Measurements from ENCODE around the gene TAF4.

Gene TAF4

GRCh38 chr20:62021793-62022385 is 43.8 kb downstream of the TAF4 start:
- DNase-seq (ENCODE audit: low read depth in 2 of 2) = no peak

DNA sequence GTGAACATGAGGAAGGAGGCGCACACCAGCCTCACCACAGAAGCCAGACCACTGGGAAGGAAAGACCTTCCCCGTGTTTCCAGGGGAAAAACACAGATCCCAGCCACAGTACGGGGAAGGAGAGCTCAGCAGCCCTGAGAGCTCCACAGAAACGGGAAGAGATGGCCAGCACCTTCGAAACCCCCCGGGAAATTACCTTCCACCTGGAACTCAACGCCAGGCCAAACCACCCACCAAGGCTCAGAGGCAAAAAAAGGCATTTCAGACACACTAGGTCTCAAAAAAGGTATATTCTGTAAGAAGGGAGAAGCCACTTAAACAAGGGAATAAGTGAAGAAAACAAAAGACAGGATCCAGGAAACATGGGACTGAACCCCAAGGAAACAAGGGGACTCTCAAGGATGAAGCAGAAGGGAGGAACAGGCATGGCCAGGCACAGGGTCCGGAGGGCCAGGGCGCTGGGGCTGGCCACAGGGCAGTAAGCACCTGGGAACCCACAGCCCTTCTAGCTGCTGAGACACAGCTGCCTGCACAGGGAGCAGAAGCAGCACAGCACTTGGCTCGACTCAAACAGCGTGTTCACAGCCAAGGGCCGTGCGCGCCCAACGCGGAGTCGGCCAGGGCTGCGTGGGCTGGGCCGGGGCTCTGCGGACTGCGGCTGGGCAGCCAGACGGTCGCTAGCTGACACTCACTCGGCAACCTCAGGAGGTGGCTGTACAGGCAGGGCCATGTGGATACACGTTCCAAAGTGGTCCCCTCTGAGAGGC is 44.6 kb downstream of the TAF4 start:
- DNase-seq (ENCODE audit: low read depth in 2 of 2) = no peak

DNA sequence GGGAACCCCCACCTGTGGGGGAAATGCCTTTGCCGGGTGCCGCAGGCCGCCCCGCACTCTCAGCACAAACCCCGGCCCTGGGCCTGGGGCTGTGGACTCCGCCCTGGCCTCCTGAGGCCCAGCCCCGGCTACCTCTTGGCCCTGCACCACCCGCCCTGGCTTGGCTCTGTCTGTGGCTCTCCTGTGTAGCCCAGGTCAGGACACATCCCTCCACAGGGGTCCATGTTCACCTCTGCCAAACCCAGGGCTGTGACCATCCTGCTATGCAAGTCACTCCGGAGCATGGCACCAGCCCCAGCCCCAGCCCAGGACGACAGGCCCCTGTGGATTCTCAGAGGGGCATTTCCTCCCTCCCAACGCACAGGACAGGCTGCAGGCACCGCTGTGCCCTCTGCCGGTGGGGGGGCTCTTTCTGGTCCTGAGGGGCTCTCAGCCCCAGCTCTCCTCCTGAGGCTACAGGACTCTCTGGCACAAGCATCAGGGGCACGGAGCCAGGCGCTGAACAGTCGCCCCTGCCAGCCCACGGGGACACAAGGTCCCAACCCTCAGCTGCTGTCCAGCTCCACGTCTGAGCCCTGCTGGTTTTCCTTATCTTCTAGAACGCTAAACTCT is 45.7 kb downstream of the TAF4 start:
- DNase-seq (ENCODE audit: low read depth in 2 of 2) = no peak

DNA sequence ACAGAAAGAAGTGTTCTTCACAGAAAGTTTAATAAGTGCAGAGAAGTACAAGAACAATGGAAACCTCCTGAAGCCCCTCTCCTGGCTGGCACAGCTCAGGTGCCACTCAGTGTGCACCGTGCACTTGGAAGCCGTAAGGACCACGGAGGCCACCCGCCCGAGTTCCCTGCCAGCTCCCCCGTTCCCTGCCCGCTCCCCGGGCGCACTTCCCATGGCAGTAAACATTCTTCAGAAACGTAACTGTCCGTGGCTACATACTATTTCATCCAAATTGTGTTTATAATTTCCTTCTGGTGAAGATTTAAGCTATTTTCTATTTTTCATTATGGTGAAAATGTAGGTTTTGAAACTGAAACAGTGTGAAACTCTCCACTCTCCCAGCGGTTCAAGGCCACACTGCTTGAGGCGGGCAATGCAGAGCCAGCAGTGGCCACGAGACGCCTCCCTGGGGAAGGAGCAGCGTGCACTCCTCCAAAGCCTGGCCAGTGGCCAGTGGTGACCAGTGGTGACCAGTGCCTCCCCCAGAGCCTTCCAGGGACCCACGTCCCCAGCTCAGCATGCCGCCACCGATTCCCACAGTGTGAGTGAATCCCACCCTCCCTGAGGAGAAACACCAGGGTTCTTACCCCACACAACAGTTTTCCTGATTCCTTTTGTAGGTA is 46.4 kb downstream of the TAF4 start:
- no peak for DNase-seq (ENCODE audit: low read depth in 2 of 2)

DNA sequence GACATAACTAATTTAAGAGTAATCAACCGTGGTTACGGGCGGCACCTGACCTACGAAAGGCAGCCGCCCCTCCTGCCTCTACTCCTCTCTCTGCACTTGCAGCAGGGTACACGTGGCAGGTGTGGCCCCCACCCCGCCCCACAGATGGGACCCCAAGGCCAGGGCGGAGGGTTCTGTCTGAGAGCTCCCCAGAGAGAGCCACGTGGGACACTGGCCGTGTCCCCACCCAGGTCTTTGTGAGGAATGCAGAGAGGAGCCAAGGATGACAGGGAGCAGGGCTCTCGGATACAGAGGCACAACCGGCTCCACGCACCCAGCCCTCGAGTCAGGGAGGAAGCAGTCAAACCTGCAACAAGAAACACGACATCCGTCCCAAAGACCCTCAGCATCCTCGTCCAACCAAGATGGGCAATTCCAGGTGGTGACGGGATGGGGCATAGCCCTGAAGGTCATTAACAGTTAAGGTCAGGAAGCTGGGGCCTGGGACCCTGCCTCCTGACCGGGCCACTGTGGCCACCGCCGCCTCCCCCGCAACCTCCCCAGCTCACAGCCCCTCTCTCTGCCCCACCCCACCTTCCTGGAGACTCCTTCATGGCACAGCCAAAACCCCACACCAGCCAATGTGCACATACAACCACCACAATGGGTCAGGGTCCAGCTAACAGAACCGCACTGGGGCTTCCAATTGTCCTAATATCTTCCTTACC is 47.1 kb downstream of the TAF4 start:
- no peak for DNase-seq (ENCODE audit: low read depth in 2 of 2)

DNA sequence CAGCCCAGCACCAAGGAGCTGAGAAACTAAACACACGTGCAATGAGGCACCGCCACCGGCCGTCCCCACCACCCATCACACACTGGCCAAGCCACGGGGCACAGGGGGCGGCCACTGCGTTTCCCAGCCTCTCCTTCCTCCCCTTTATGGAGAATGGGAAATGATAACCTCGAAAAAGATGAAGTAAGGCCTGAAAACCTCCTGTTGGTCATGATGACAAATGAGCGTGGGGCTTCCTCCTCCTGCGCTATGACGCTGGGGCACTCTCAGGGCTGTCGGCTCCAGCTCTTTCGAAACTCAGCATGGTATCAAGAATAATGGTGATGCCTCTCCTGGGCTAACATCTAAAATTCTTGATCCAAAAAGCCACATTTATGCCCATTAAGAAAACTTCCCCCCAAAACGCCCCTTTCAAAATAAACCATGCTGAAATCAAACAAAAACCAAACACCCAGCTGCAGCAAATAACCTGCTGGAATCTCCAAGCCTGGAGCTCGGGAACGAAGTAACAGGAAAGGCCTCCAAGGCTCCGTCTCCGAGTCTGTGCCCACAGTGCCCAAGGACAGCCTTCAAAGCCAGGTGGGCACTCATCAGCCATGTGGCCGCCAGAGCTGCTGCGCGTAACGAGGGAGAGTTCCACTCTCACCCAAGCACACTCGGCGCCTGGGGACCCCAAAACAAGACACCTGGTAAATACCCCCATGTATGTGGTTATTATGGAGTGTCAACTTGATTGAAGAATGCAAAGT is 50.0 kb downstream of the TAF4 start:
- no peak for DNase-seq (ENCODE audit: low read depth in 2 of 2)

DNA sequence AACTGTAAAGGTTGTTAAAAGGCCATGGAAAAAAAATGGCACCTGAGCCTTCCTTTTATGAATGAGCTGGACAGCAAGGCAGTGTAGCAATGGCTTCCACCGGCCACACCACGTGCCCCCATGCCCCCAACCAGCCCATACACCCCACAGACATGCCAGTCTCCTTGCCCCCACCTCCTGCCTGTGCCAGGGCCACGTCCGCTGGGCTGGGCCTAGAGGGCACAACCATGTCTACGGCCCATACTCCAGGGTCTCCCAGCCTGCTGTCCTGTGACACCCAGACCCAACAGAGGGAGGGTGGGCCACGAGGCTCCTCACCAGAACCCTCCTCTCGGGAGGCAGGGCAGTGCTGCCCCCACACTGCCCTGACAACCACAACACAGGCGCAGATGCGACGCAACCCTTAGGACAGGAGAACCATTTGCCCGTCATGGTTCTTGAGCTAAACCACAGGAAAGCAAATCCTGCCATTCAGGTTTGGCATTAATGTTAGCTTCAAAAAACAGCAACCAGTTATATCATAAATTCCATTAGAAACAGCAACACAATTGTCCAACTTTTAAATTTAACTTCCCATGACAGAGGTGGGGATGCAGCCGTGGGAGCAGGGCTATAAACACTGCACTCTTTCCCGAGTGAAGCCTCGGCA is 50.7 kb downstream of the TAF4 start:
- no peak for DNase-seq (ENCODE audit: low read depth in 2 of 2)

- DNase-seq (ENCODE audit: low read depth in 2 of 2) = no peak
Measured at GRCh38 chr20:62014488-62014775, 51.2 kb downstream of the TAF4 start.

GRCh38 chr20:62012631-62013030 is 53.0 kb downstream of the TAF4 start:
- no peak for DNase-seq (ENCODE audit: low read depth in 2 of 2)

GRCh38 chr20:62011938-62012534 is 53.6 kb downstream of the TAF4 start:
- DNase-seq (ENCODE audit: low read depth in 2 of 2) = no peak

DNA sequence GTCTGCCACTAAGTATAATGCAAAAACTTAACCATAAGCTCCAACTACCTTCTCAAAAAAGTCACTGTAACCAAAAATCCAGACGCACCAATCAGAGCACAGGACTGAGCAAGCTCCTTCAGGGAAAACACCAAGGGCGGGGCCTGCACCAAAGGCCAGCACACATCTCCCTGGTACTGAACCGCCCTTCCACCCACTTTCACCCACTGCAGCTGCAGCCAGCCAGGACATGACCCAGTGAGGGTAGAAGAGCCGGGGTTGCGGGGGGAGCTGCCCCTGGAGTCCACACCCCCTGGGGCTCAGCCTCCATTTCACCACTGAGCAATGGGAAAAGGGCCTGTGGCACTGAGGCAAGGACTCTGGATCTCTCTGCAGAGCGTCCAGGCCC is 54.3 kb downstream of the TAF4 start:
- DNase-seq (ENCODE audit: low read depth in 2 of 2) = no peak

DNA sequence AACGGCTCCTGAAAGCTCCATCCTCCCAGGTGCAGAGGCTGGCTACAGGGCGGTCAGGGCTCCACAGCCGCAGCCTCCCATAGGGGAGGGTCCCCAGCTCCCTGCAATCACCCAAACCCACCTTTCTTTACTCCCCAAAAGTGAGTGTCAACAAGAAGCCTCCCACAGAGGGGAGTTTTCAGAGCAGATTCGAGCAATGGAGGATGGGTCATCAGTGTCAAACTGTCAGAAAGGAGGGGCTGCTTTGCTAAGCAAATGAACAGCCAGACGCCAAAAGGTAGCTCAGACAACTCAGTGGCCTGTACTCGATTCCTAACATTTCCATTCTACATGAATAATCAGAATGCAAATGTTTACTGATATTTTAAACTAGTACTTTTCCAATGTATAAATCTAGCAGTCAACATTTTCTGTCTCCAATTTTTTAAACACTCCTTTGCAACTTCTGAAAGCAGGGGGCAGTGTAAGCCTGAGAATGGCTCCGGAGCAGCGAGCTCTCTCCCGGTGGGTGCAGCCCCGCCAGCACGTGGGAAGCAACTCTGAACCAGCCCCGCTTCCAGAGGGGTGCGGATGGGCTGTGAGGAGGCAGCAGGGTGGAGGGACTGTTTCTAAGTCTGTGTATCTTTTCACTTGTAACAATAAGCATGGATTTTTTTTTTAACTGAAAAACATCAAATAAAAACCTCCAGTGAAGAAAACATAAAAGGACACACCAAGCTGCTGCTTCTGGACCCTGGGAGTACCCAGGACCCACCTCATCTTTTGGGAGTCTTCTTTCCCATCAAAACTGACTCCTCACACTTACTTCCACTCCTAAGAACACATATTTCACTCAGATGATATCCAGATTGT is 54.9 kb downstream of the TAF4 start:
- DNase-seq (ENCODE audit: low read depth in 2 of 2) = peak; percentile 11 to 20

DNA sequence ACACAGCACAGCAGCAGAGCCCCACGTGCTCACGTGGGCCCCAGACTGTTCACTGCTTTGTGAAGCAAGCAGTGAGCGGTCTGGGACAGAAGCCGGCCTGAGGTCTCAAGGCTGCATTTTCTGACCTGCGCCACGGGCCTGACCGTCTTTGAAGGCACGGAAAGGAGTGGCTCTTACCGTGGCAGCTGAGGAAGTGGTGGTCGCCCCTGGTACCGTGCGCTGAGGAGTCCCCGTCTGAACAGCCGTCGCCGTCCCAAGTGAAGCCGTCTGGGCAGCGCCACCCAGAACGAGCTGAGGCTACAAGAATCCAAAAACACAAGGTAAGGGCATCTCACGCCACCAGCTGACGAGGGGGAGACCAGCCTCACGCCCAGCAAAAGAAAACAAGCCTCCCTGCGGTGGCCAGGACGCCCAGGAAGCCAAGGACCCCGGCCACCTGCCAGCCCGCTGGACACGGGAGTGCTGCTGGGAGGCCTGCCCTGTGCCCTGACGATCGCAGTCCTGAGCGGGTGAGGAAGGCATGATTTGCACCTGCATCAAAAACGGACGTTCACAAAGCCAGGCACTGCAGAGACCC is 55.7 kb downstream of the TAF4 start:
- DNase-seq (ENCODE audit: low read depth in 2 of 2) = no peak

GRCh38 chr20:62009322-62009721 is 56.4 kb downstream of the TAF4 start:
- DNase-seq (ENCODE audit: low read depth in 2 of 2) = no peak

DNA sequence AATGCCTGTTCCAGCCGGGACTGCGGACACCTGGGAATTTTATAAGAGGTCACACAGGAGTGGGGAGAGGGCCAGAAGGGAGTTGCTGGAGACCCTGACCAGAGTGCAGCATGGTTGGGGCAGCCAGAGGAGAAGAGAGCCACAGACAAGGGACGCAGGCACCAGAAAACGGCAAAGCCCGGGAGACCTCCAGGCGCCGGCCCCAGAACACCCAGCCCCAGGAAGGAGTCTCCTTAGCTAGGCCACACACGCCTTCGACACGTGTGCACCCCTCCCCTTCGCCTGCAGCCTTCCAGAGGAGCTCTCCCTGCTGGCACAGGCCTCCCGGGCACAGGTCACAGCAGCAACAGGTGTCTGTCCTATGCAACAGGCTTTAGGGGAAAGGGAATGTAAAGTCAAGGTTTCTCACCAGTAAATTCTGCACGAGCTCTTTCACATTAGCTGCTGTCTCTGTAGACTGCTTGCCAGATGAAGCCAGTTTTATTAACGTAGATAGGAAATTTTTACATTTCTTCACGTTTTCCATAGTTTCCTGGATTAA is 57.0 kb downstream of the TAF4 start:
- no peak for DNase-seq (ENCODE audit: low read depth in 2 of 2)

- no peak for DNase-seq (ENCODE audit: low read depth in 2 of 2)
Measured at GRCh38 chr20:62007127-62007647, 58.5 kb downstream of the TAF4 start.

- no peak for DNase-seq (ENCODE audit: low read depth in 2 of 2)
Measured at GRCh38 chr20:62006482-62006881, 59.2 kb downstream of the TAF4 start.

DNA sequence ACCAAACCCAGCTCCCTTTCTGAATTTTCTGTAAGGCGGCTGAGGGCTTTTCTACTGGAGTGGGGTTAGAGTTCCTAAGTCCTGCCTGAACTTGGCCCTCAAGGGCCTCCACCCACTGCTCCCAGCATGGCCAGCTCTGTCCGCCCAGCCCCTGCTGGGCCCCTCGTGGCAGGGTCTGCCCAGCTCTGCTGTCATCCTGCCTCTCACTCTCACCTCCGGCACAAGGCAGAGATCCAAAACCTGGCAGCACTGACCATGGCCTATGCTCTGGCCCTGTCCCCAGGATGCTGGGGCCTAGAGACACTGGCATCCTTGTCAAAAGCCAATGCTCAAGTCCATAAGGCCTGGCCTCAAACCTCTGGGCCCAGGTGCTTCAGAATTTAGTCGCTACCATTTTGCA is 61.1 kb downstream of the TAF4 start:
- no peak for DNase-seq (ENCODE audit: low read depth in 2 of 2)

All from fibroblast of skin of left quadriceps (primary cell).